ENCODE data around the gene GNG12. TPM values are rescaled to one million over a fixed set of nuclear protein-coding genes. Genes with fewer than 3 reads are reported as not detected.

Gene GNG12
- total RNA-seq, 1 experiment from 2014 or later, result 66.1 TPM

DNA sequence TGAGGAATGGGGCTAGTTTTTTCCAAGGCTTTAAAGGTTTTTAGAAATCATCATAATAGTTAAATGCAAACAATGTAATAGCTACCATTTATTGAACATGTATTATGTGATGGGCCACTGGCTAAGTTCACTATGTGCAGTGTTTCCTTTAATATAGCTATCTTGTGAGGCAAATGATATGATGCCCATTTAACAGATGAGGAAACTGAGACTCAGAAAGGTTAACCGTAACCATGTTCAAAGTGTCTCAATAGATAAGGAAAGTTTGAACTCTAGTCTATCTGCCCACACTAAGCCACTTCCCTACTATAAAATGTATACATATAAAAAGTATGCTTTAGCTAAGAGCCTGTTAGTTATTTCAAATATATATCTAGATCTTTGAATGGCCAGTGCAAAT is 64.8 kb downstream of the GNG12 start:
- Histone ChIP-seq H3K9me3 (ENCODE audit: low read length) (no peaks in the 10 kb centered on the region), H3K4me2 (ENCODE audit: low read length) (no peak overlapping the region), H3K27me3 (ENCODE audit: low read length) (no peaks in the 10 kb centered on the region), H3K4me1 (ENCODE audit: insufficient read depth, low read length) (peaks cover 42% of the 10 kb centered on the region), H3K4me3 (ENCODE audit: low read length) (no peak overlapping the region), H3K9me2 (replicated peaks; ENCODE audit: low read length) (no peaks in the 10 kb centered on the region), H4K20me1 (ENCODE audit: low read length) (no peaks in the 10 kb centered on the region), H3K36me3 (ENCODE audit: low read depth, low read length) (no peaks in the 10 kb centered on the region), H3K9ac (ENCODE audit: low read length) (no peak overlapping the region), H3F3A (ENCODE audit: low read length, unreplicated experiment) (no peaks in the 10 kb centered on the region), H3K79me2 (ENCODE audit: low read length) (peaks cover 11% of the 10 kb centered on the region), H2AFZ (ENCODE audit: low read length) (no peak overlapping the region), H3K27ac (ENCODE audit: low read length) (no peak overlapping the region)
- DNase-seq, result no peak
- BruUV-seq (replicated peaks), result no TSS peak
- ATAC-seq, result no peak
- no peak for TF ChIP-seq CTCF (conservative IDR thresholded peaks at IDR 0.05; ENCODE audit: low read depth, low read length)
- no peak for TF ChIP-seq EZH2 (IDR thresholded peaks at IDR 0.05; ENCODE audit: low read length, unreplicated experiment)
- no peak for TF ChIP-seq EZH2phosphoT487 (IDR thresholded peaks at IDR 0.05; ENCODE audit: borderline replicate concordance, low read length)
- intact Hi-C loops (cut with micrococcal nuclease), result loop anchor here (10.0 kb wide), 1 partner anchor 144 kb away; no protein-coding TSS in a partner anchor
- ChIA-PET POLR2A (ENCODE audit: unreplicated experiment) (no interaction called here), CTCF (interaction anchor here (0.5 kb wide), 1 partner anchor 282 kb away, joined by 4 read pairs; the partner anchor contains the start of gene DIRAS3)

- BruUV-seq (replicated peaks), result no TSS peak
- POLR2A ChIA-PET (ENCODE audit: unreplicated experiment), result interaction anchor here (0.5 kb wide), 1 partner anchor 46 kb away, joined by 8 read pairs; no protein-coding TSS in a partner anchor
Observed at GRCh38 chr1:67767103-67767782, 66.0 kb downstream of the GNG12 start.

More at GRCh38 chr1:67767103-67767782, 66.0 kb downstream of the GNG12 start:
- H3F3A ChIP-seq (ENCODE audit: low read length, unreplicated experiment), result no peaks in the 10 kb centered on the region
- intact Hi-C loops (cut with micrococcal nuclease), result loop anchor here (10.0 kb wide), 1 partner anchor 142 kb away; no protein-coding TSS in a partner anchor
- H3K9me2 ChIP-seq (replicated peaks; ENCODE audit: low read length), result no peaks in the 10 kb centered on the region
- no peak overlapping the region for H3K27ac ChIP-seq (ENCODE audit: low read length)
- H3K79me2 ChIP-seq (ENCODE audit: low read length), result peaks cover 11% of the 10 kb centered on the region
- H3K4me2 ChIP-seq (ENCODE audit: low read length), result no peak overlapping the region
- H3K4me3 ChIP-seq (ENCODE audit: low read length), result no peak overlapping the region
- H3K9me3 ChIP-seq (ENCODE audit: low read length), result no peaks in the 10 kb centered on the region
- DNase-seq, result no peak
- H3K4me1 ChIP-seq (ENCODE audit: insufficient read depth, low read length), result peaks cover 42% of the 10 kb centered on the region
- H3K9ac ChIP-seq (ENCODE audit: low read length), result no peak overlapping the region
- CTCF ChIA-PET, result interaction anchor here (0.7 to 1.9 kb wide), 5 partner anchors 64 to 295 kb away, joined by 3 to 25 read pairs (median 5); no protein-coding TSS in a partner anchor
- TF ChIP-seq CTCF (conservative IDR thresholded peaks at IDR 0.05; ENCODE audit: low read depth, low read length) (no peak), EZH2phosphoT487 (IDR thresholded peaks at IDR 0.05; ENCODE audit: borderline replicate concordance, low read length) (no peak), EZH2 (IDR thresholded peaks at IDR 0.05; ENCODE audit: low read length, unreplicated experiment) (no peak)
- H4K20me1 ChIP-seq (ENCODE audit: low read length), result no peaks in the 10 kb centered on the region
- H3K36me3 ChIP-seq (ENCODE audit: low read depth, low read length), result no peaks in the 10 kb centered on the region
- no peak overlapping the region for H2AFZ ChIP-seq (ENCODE audit: low read length)
- no peak for ATAC-seq
- H3K27me3 ChIP-seq (ENCODE audit: low read length), result no peaks in the 10 kb centered on the region
